H9 (cell line): ENCODE measurements around the gene TUFT1. TPM values are rescaled to one million over a fixed set of nuclear protein-coding genes. Genes with fewer than 3 reads are reported as not detected.

ENCODE experiments used
- DNase-seq: peaks from one replicate; pipeline ENCODE4 v3.0.0-alpha.2; 2017
- H2AFZ ChIP-seq: one replicate; pipeline ENCODE4 v1.6.1; 2013; ENCODE audit warnings: mild to moderate bottlenecking, low read length, control low read depth, moderate library complexity
- H2AK5ac ChIP-seq: 2 replicates; pipeline ENCODE4 v1.6.1; 2013; ENCODE audit warnings: low read length, control low read depth, mixed read lengths; ENCODE audit not compliant: insufficient read length
- H2BK120ac ChIP-seq: one replicate; pipeline ENCODE4 v1.6.1; 2013; ENCODE audit warnings: low read depth, mild to moderate bottlenecking, low read length, control low read depth, inconsistent platforms; ENCODE audit not compliant: poor library complexity, severe bottlenecking
- H2BK12ac ChIP-seq: 2 replicates; pipeline ENCODE4 v1.6.1; 2013; ENCODE audit warnings: low read length, control low read depth, mixed read lengths, low read depth; ENCODE audit not compliant: insufficient read length
- H2BK15ac ChIP-seq: 2 replicates; pipeline ENCODE4 v1.6.1; 2013; ENCODE audit warnings: low read depth, low read length, control low read depth
- H2BK20ac ChIP-seq: one replicate; pipeline ENCODE4 v1.6.1; 2013; ENCODE audit warnings: low read depth, mild to moderate bottlenecking, low read length, control low read depth, inconsistent platforms; ENCODE audit not compliant: poor library complexity, severe bottlenecking
- H2BK5ac ChIP-seq: 2 replicates; pipeline ENCODE4 v1.6.1; 2013; ENCODE audit warnings: low read length, control low read depth, mixed read lengths; ENCODE audit not compliant: insufficient read length
- H3K14ac ChIP-seq: 2 replicates; pipeline ENCODE4 v1.6.1; 2013; ENCODE audit warnings: low read length, control low read depth; ENCODE audit not compliant: insufficient read depth
- H3K18ac ChIP-seq: 2 replicates; pipeline ENCODE4 v1.6.1; 2013; ENCODE audit warnings: low read depth, mild to moderate bottlenecking, mixed read lengths, low read length, control low read depth; ENCODE audit not compliant: insufficient read length
- H3K23ac ChIP-seq: 2 replicates; pipeline ENCODE4 v1.6.1; 2013; ENCODE audit warnings: low read length, control low read depth, mixed read lengths, low read depth; ENCODE audit not compliant: insufficient read length
- H3K23me2 ChIP-seq: 2 replicates; pipeline ENCODE4 v1.6.1; 2013; ENCODE audit warnings: low read depth, mild to moderate bottlenecking, mixed read lengths, low read length, control low read depth; ENCODE audit not compliant: insufficient read length, poor library complexity, severe bottlenecking
- H3K27ac ChIP-seq: 2 replicates; pipeline ENCODE4 v1.5.1; 2013; ENCODE audit warnings: low read length, control low read depth, mixed read lengths, low read depth; ENCODE audit not compliant: insufficient read length
- H3K27me3 ChIP-seq: 2 replicates; pipeline ENCODE4 v1.6.1; 2013; ENCODE audit warnings: low read length, control low read depth, inconsistent platforms; ENCODE audit not compliant: insufficient read depth
- H3K4ac ChIP-seq: 2 replicates; pipeline ENCODE4 v1.6.1; 2013; ENCODE audit warnings: low read depth, mild to moderate bottlenecking, control low read depth, inconsistent platforms, low read length, moderate library complexity
- H3K4me1 ChIP-seq: 2 replicates; pipeline ENCODE4 v1.6.1; 2013; ENCODE audit warnings: low read length, control low read depth, inconsistent platforms; ENCODE audit not compliant: insufficient read depth
- H3K4me2 ChIP-seq: 2 replicates; pipeline ENCODE4 v1.6.1; 2013; ENCODE audit warnings: low read length, control low read depth, mixed read lengths; ENCODE audit not compliant: insufficient read length, insufficient read depth
- H3K56ac ChIP-seq: 2 replicates; pipeline ENCODE4 v1.6.1; 2013; ENCODE audit warnings: low read depth, mild to moderate bottlenecking, mixed read lengths, low read length, control low read depth; ENCODE audit not compliant: insufficient read length
- H3K79me1 ChIP-seq: 2 replicates; pipeline ENCODE4 v1.6.1; 2013; ENCODE audit warnings: low read depth, mild to moderate bottlenecking, moderate library complexity, low read length, control low read depth, inconsistent platforms; ENCODE audit not compliant: insufficient read depth, poor library complexity, severe bottlenecking
- H3K79me2 ChIP-seq: 2 replicates; pipeline ENCODE4 v1.6.1; 2013; ENCODE audit warnings: low read length, control low read depth, inconsistent platforms; ENCODE audit not compliant: insufficient read depth
- H3K9ac ChIP-seq: 2 replicates; pipeline ENCODE4 v1.6.1; 2013; ENCODE audit warnings: low read length, control low read depth, mixed read lengths; ENCODE audit not compliant: insufficient read length; ENCODE audit errors: extremely low read depth
- H3K9me3 ChIP-seq: one replicate; pipeline ENCODE4 v1.6.1; 2013; ENCODE audit warnings: low read depth, low read length, inconsistent platforms; ENCODE audit not compliant: control insufficient read depth
- H3T11ph ChIP-seq: one replicate; pipeline ENCODE4 v1.6.1; 2013; ENCODE audit warnings: mild to moderate bottlenecking, low read length, control low read depth, inconsistent platforms
- H4K20me1 ChIP-seq: one replicate; pipeline ENCODE4 v1.6.1; 2013; ENCODE audit not compliant: control insufficient read depth, insufficient read length, insufficient read depth
- H4K5ac ChIP-seq: 2 replicates; pipeline ENCODE4 v1.6.1; 2013; ENCODE audit warnings: low read depth, mild to moderate bottlenecking, mixed read lengths, low read length, control low read depth; ENCODE audit not compliant: insufficient read length
- H4K8ac ChIP-seq: replicated peaks from 2 replicates; pipeline ENCODE4 v1.6.1; 2013; ENCODE audit warnings: low read length, control low read depth, mixed read lengths, low read depth; ENCODE audit not compliant: insufficient read length
- H4K91ac ChIP-seq: 2 replicates; pipeline ENCODE4 v1.6.1; 2013; ENCODE audit warnings: low read depth, mild to moderate bottlenecking, moderate library complexity, mixed read lengths, low read length, control low read depth; ENCODE audit not compliant: insufficient read length
- H3K27ac Mint-ChIP-seq, 3 experiments: 2 replicates in 2 of 3; 3 replicates in 1 of 3; pipeline ENCODE4 v1.8.0; 2020 to 2021; ENCODE audit warnings: mixed read lengths in 3 of 3, mild to moderate bottlenecking in 1 of 3, moderate library complexity in 1 of 3
- H3K27me3 Mint-ChIP-seq: 2 replicates; pipeline ENCODE4 v1.8.0; 2021; ENCODE audit warnings: low read depth, mild to moderate bottlenecking, moderate library complexity, mixed read lengths
- H3K36me3 Mint-ChIP-seq, 3 experiments: 2 replicates in 2 of 3; 3 replicates in 1 of 3; pipeline ENCODE4 v1.8.0; 2020 to 2021; ENCODE audit warnings: low read depth in 3 of 3, mixed read lengths in 3 of 3; ENCODE audit not compliant: insufficient read depth in 1 of 3
- H3K4me1 Mint-ChIP-seq, 2 experiments: 2 replicates each; pipeline ENCODE4 v1.8.0; 2020; ENCODE audit warnings: mixed read lengths in 2 of 2
- H3K4me3 Mint-ChIP-seq, 2 experiments: 2 replicates in 1 of 2; 3 replicates in 1 of 2; pipeline ENCODE4 v1.8.0; 2020 to 2021; ENCODE audit warnings: mild to moderate bottlenecking in 2 of 2, mixed read lengths in 2 of 2, moderate library complexity in 1 of 2
- H3K9me3 Mint-ChIP-seq, 2 experiments: 2 replicates in 1 of 2; 3 replicates in 1 of 2; pipeline ENCODE4 v1.8.0; 2020; ENCODE audit warnings: mild to moderate bottlenecking in 2 of 2, mixed read lengths in 2 of 2, moderate library complexity in 1 of 2
- CTCF ChIP-seq: fragments of 200-600 bp; sonication (generic); conservative IDR thresholded peaks from 3 replicates; pipeline ENCODE4 v1.8.0; 2021; ENCODE audit warnings: antibody characterized with exemption, mild to moderate bottlenecking
- WGBS: extraction: QIAGEN DNeasy Blood & Tissue Kit; methylation state at CpG from one replicate; pipeline ENCODE4 v1.1.7; 2013; ENCODE audit warnings: missing lambda C conversion rate, low lambda C conversion rate, mixed read lengths; ENCODE audit not compliant: insufficient read length; ENCODE audit errors: extremely low coverage; 5-methylcytosine and 5-hydroxymethylcytosine counted together
- total RNA-seq: library from RNA; stranded (reverse); gene quantifications from 2 replicates; pipeline ENCODE4 v1.2.1, GENCODE V29; 2021

Gene TUFT1
- total RNA-seq, 1 experiment from 2014 or later, result 6.2 TPM

GRCh38 chr1:151492120-151492519 lies 48.0 kb upstream of the TUFT1 start:
- H4K20me1 ChIP-seq, result no peaks in the 10 kb centered on the region
- no peak overlapping the region; a peak in 1 of 7 replicates for H3K27ac Mint-ChIP-seq
- H2BK120ac ChIP-seq, result no peak overlapping the region
- H4K5ac ChIP-seq, result no peak overlapping the region
- peaks cover 3% of the 10 kb centered on the region for H3K27me3 Mint-ChIP-seq
- no peaks in the 10 kb centered on the region for H3K9me3 ChIP-seq
- H3K27ac ChIP-seq, result no peak overlapping the region
- no peak overlapping the region for H3K14ac ChIP-seq
- no peak overlapping the region for H3K9ac ChIP-seq
- no peak overlapping the region for H3K4me2 ChIP-seq
- no peak overlapping the region for H2BK15ac ChIP-seq
- H3K56ac ChIP-seq, result no peak overlapping the region
- no peak overlapping the region for H2BK5ac ChIP-seq
- no peak overlapping the region for H2BK12ac ChIP-seq
- H3K4ac ChIP-seq, result no peak overlapping the region
- no peak overlapping the region for H3T11ph ChIP-seq
- no peak overlapping the region for H2AK5ac ChIP-seq
- no peak overlapping the region for H4K91ac ChIP-seq
- no peaks in the 10 kb centered on the region for H3K79me2 ChIP-seq
- H3K18ac ChIP-seq, result no peak overlapping the region
- no peaks in the 10 kb centered on the region; a peak in 1 of 5 replicates for H3K9me3 Mint-ChIP-seq
- no peak for TF ChIP-seq CTCF
- H3K4me3 Mint-ChIP-seq, result no peak overlapping the region
- DNase-seq, result no peak
- H3K79me1 ChIP-seq, result no peaks in the 10 kb centered on the region
- H2AFZ ChIP-seq, result no peak overlapping the region
- H3K23me2 ChIP-seq, result no peaks in the 10 kb centered on the region
- WGBS, result no CpG with 5 or more reads among the region's 1 CpG
- H3K4me1 ChIP-seq, result no peaks in the 10 kb centered on the region
- H3K23ac ChIP-seq, result no peak overlapping the region
- H3K27me3 ChIP-seq, result no peaks in the 10 kb centered on the region
- no peak overlapping the region for H4K8ac ChIP-seq
- no peak overlapping the region for H2BK20ac ChIP-seq
- no peaks in the 10 kb centered on the region for H3K36me3 Mint-ChIP-seq
- peaks cover 4 to 6% of the 10 kb centered on the region in 2 experiments; a peak in 3 of 4 replicates for H3K4me1 Mint-ChIP-seq
